Neural cell (in vitro differentiated cells): ENCODE measurements around the gene MTMR3. TPM values are rescaled to one million over a fixed set of nuclear protein-coding genes. Genes with fewer than 3 reads are reported as not detected.

Source experiments
- H2AFZ ChIP-seq: fragments of 200-600, 300-800 bp; sonication (generic), shearing (Covaris generic); 2 replicates; pipeline ENCODE4 v1.6.0; 2014; ENCODE audit warnings: low read depth, mild to moderate bottlenecking, antibody characterized with exemption, low read length, moderate library complexity
- H3F3A ChIP-seq: fragments of 200-600 bp; shearing (Covaris generic); 2 replicates; pipeline ENCODE4 v1.6.1; 2016; ENCODE audit warnings: mild to moderate bottlenecking, moderate library complexity, mixed read lengths, antibody characterized with exemption, low read length; ENCODE audit not compliant: insufficient read depth, poor library complexity, severe bottlenecking
- H3K27ac ChIP-seq: fragments of 200-600, 300-800 bp; sonication (generic), shearing (Covaris generic); 2 replicates; pipeline ENCODE4 v1.5.1; 2014; ENCODE audit warnings: mild to moderate bottlenecking, low read length, moderate library complexity
- H3K27me3 ChIP-seq: fragments of 300-800, 200-600 bp; sonication (generic), shearing (Covaris generic); 2 replicates; pipeline ENCODE4 v1.6.0; 2014; ENCODE audit warnings: mild to moderate bottlenecking, low read depth, low read length, moderate library complexity; ENCODE audit not compliant: insufficient read depth
- H3K36me3 ChIP-seq: fragments of 300-800, 200-600 bp; sonication (generic), shearing (Covaris generic); 2 replicates; pipeline ENCODE4 v1.5.1; 2014; ENCODE audit warnings: mild to moderate bottlenecking, antibody characterized with exemption, low read length, moderate library complexity; ENCODE audit not compliant: insufficient read depth
- H3K4me2 ChIP-seq: fragments of 300-800, 200-600 bp; sonication (generic), shearing (Covaris generic); 2 replicates; pipeline ENCODE4 v1.6.0; 2014; ENCODE audit warnings: mild to moderate bottlenecking, low read length
- H3K4me3 ChIP-seq: fragments of 300-800, 200-600 bp; sonication (generic), shearing (Covaris generic); 2 replicates; pipeline ENCODE4 v1.5.1; 2014; ENCODE audit warnings: mild to moderate bottlenecking, low read length, moderate library complexity
- H3K79me2 ChIP-seq: fragments of 200-600 bp; shearing (Covaris generic); replicated peaks from 2 replicates; pipeline ENCODE4 v1.6.0; 2014; ENCODE audit warnings: mild to moderate bottlenecking, low read length, moderate library complexity; ENCODE audit not compliant: insufficient read depth
- H3K9ac ChIP-seq: fragments of 300-800, 200-600 bp; sonication (generic), shearing (Covaris generic); 2 replicates; pipeline ENCODE4 v1.6.1; 2016; ENCODE audit warnings: mild to moderate bottlenecking, low read length, mixed read lengths
- H3K9me2 ChIP-seq: fragments of 200-600 bp; shearing (Covaris generic); 2 replicates; pipeline ENCODE4 v1.6.1; 2016; ENCODE audit warnings: mild to moderate bottlenecking, low read length, mixed read lengths; ENCODE audit not compliant: insufficient read depth
- H3K9me3 ChIP-seq: fragments of 200-600, 300-800 bp; sonication (generic), shearing (Covaris generic); 2 replicates; pipeline ENCODE4 v1.6.1; 2016; ENCODE audit warnings: mild to moderate bottlenecking, mixed run types, low read length, moderate library complexity, mixed read lengths
- H4K20me1 ChIP-seq: fragments of 200-600 bp; shearing (Covaris generic); 2 replicates; pipeline ENCODE4 v1.6.1; 2016; ENCODE audit warnings: mild to moderate bottlenecking, mixed run types; ENCODE audit not compliant: insufficient read depth
- EP300 ChIP-seq: fragments of 450-650 bp; conservative IDR thresholded peaks from 2 replicates; pipeline ENCODE4 v1.6.1; 2014; ENCODE audit warnings: antibody characterized with exemption, mild to moderate bottlenecking, moderate library complexity; ENCODE audit not compliant: poor library complexity, severe bottlenecking
- EZH2 ChIP-seq: fragments of 200-600, 300-800 bp; shearing (Covaris generic), sonication (generic); IDR thresholded peaks from 2 replicates; pipeline ENCODE4 v1.6.1; 2014; ENCODE audit warnings: antibody characterized with exemption, low read length, borderline replicate concordance, mild to moderate bottlenecking; ENCODE audit not compliant: insufficient read depth, poor library complexity, severe bottlenecking
- MXI1 ChIP-seq: fragments of 450-650 bp; conservative IDR thresholded peaks from 2 replicates; pipeline ENCODE4 v1.6.1; 2014; ENCODE audit warnings: antibody characterized with exemption, mild to moderate bottlenecking; ENCODE audit not compliant: poor library complexity, severe bottlenecking
- POLR2AphosphoS5 ChIP-seq: IDR thresholded peaks from 2 replicates; pipeline ENCODE4 v1.6.1; 2012
- RAD21 ChIP-seq: fragments of 450-650 bp; conservative IDR thresholded peaks from 2 replicates; pipeline ENCODE4 v1.6.1; 2014; ENCODE audit warnings: antibody characterized with exemption, mild to moderate bottlenecking, moderate library complexity
- SMC3 ChIP-seq: fragments of 450-650 bp; conservative IDR thresholded peaks from 2 replicates; pipeline ENCODE4 v1.6.1; 2014; ENCODE audit warnings: antibody characterized with exemption, mild to moderate bottlenecking, moderate library complexity; ENCODE audit not compliant: poor library complexity
- TAF1 ChIP-seq: IDR thresholded peaks from 2 replicates; pipeline ENCODE4 v1.6.1; 2012; ENCODE audit warnings: low read depth
- polyA plus RNA-seq: library from polyadenylated mRNA; depleted of rRNA; stranded (reverse); fragments of >200 nt; gene quantifications from 2 replicates; pipeline ENCODE4 v1.2.3, GENCODE V29; 2014
- TF ChIP-seq, protein P1 (sequence below): fragments of 450-650 bp; IDR thresholded peaks from 2 replicates; pipeline ENCODE4 v1.5.1; 2014; ENCODE audit warnings: antibody characterized with exemption, mild to moderate bottlenecking, moderate library complexity; ENCODE audit not compliant: poor library complexity, severe bottlenecking
- TF ChIP-seq, protein P2 (sequence below): IDR thresholded peaks from 2 replicates; pipeline ENCODE4 v1.6.1; 2012; ENCODE audit warnings: borderline replicate concordance

Gene MTMR3
- polyA plus RNA-seq, 1 donor from 2014 or later, result 46.7 TPM

DNA sequence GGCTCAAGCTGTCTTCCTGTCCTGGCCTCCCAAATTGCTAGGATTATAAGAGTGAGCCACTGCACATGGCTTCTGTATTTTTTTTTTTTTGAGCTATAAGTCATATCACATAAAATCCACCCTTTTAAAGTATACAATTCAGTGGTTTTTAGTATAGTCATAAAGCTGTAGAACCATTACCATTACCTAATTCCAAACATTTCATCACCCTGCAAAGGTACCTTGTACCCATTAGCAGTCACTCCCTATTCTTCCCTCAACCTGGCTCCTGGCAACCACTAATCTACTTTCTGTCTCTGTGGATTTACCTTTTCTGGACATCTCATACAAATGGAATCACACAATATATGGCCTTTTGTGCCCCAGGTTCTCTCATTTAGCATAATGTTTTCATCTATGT lies 84.5 kb downstream of the MTMR3 start:
- no peak for TF ChIP-seq RAD21
- no peak for TF ChIP-seq SMC3
- no peak for TF ChIP-seq TAF1
- no peak for TF ChIP-seq MXI1
- TF ChIP-seq POLR2AphosphoS5, result no peak
- TF ChIP-seq EZH2, result no peak
- TF ChIP-seq EP300, result no peak
- TF ChIP-seq, protein P1, sequence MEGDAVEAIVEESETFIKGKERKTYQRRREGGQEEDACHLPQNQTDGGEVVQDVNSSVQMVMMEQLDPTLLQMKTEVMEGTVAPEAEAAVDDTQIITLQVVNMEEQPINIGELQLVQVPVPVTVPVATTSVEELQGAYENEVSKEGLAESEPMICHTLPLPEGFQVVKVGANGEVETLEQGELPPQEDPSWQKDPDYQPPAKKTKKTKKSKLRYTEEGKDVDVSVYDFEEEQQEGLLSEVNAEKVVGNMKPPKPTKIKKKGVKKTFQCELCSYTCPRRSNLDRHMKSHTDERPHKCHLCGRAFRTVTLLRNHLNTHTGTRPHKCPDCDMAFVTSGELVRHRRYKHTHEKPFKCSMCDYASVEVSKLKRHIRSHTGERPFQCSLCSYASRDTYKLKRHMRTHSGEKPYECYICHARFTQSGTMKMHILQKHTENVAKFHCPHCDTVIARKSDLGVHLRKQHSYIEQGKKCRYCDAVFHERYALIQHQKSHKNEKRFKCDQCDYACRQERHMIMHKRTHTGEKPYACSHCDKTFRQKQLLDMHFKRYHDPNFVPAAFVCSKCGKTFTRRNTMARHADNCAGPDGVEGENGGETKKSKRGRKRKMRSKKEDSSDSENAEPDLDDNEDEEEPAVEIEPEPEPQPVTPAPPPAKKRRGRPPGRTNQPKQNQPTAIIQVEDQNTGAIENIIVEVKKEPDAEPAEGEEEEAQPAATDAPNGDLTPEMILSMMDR, result no peak
- TF ChIP-seq, protein P2, sequence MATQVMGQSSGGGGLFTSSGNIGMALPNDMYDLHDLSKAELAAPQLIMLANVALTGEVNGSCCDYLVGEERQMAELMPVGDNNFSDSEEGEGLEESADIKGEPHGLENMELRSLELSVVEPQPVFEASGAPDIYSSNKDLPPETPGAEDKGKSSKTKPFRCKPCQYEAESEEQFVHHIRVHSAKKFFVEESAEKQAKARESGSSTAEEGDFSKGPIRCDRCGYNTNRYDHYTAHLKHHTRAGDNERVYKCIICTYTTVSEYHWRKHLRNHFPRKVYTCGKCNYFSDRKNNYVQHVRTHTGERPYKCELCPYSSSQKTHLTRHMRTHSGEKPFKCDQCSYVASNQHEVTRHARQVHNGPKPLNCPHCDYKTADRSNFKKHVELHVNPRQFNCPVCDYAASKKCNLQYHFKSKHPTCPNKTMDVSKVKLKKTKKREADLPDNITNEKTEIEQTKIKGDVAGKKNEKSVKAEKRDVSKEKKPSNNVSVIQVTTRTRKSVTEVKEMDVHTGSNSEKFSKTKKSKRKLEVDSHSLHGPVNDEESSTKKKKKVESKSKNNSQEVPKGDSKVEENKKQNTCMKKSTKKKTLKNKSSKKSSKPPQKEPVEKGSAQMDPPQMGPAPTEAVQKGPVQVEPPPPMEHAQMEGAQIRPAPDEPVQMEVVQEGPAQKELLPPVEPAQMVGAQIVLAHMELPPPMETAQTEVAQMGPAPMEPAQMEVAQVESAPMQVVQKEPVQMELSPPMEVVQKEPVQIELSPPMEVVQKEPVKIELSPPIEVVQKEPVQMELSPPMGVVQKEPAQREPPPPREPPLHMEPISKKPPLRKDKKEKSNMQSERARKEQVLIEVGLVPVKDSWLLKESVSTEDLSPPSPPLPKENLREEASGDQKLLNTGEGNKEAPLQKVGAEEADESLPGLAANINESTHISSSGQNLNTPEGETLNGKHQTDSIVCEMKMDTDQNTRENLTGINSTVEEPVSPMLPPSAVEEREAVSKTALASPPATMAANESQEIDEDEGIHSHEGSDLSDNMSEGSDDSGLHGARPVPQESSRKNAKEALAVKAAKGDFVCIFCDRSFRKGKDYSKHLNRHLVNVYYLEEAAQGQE, result no peak
- no peak overlapping the region for H3K27ac ChIP-seq
- H3K79me2 ChIP-seq, result peaks cover 12% of the 10 kb centered on the region
- no peaks in the 10 kb centered on the region for H3K36me3 ChIP-seq
- H4K20me1 ChIP-seq, result no peaks in the 10 kb centered on the region
- H2AFZ ChIP-seq, result no peak overlapping the region
- no peak overlapping the region for H3K9ac ChIP-seq
- no peaks in the 10 kb centered on the region for H3F3A ChIP-seq
- H3K4me3 ChIP-seq, result no peak overlapping the region
- no peaks in the 10 kb centered on the region for H3K27me3 ChIP-seq
- H3K4me2 ChIP-seq, result no peak overlapping the region
- H3K9me3 ChIP-seq, result no peaks in the 10 kb centered on the region
- H3K9me2 ChIP-seq, result no peaks in the 10 kb centered on the region

DNA sequence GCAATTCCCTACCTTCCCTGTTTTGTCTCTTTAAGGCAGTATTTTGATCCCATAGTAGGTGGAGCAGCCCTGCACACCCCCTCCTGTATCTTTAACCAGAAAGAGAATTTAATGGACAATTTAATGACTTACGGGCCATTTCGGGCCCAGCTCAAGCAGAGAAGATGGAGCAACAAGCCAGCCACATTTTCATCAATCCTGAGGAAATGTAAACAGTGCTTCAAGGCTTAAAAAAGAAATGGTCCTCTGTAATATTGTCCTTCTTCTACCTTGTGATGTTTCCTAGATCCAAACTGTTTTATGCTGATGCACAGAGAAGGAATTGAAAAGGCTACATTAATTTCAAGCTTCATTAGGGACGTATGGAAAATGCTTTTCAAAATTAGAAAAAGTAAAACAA lies 88.6 kb downstream of the MTMR3 start:
- H3K27me3 ChIP-seq, result no peaks in the 10 kb centered on the region
- H3K9me3 ChIP-seq, result no peaks in the 10 kb centered on the region
- no peaks in the 10 kb centered on the region for H3K36me3 ChIP-seq
- TF ChIP-seq EZH2, result no peak
- TF ChIP-seq, protein P1, result no peak
- TF ChIP-seq MXI1, result no peak
- TF ChIP-seq, protein P2, result no peak
- no peak for TF ChIP-seq SMC3
- TF ChIP-seq POLR2AphosphoS5, result peak; percentile 49
- no peaks in the 10 kb centered on the region for H3K9me2 ChIP-seq
- H3K4me3 ChIP-seq, result no peak overlapping the region
- H3K27ac ChIP-seq, result no peak overlapping the region
- H2AFZ ChIP-seq, result no peak overlapping the region
- H3F3A ChIP-seq, result no peaks in the 10 kb centered on the region
- no peaks in the 10 kb centered on the region for H4K20me1 ChIP-seq
- no peak overlapping the region for H3K9ac ChIP-seq
- no peak overlapping the region for H3K4me2 ChIP-seq
- peaks cover 12% of the 10 kb centered on the region for H3K79me2 ChIP-seq
